Stimulated activated CD8-positive, alpha-beta memory T cell treated with anti-CD3 and anti-CD28 coated beads, Interleukin-7, amount 100 ng/mL, for 1 hour (primary cell): ENCODE results near the gene CRY1.

ENCODE experiments used
- DNase-seq, 2 donors: peaks; one replicate each; pipeline ENCODE4 v3.0.0-alpha.2; 2020; ENCODE audit warnings: low read depth in 2 of 2

CRY1 gene

GRCh38 chr12:106957583-106957982 is 135.8 kb downstream of the CRY1 start:
- no peak for DNase-seq

- DNase-seq: peak in 1 of 2 donors; percentile 16
Observed at GRCh38 chr12:106956048-106956578, 137.2 kb downstream of the CRY1 start.

GRCh38 chr12:106955377-106956047 is 137.8 kb downstream of the CRY1 start, which contains the start of gene TMEM263:
Gene TMEM263, plus strand, starts transcription at chr12:106955907. Its CDS starts 11,210 bp downstream, at chr12:106967117.
- peak; percentile 87 to 88 for DNase-seq

DNA sequence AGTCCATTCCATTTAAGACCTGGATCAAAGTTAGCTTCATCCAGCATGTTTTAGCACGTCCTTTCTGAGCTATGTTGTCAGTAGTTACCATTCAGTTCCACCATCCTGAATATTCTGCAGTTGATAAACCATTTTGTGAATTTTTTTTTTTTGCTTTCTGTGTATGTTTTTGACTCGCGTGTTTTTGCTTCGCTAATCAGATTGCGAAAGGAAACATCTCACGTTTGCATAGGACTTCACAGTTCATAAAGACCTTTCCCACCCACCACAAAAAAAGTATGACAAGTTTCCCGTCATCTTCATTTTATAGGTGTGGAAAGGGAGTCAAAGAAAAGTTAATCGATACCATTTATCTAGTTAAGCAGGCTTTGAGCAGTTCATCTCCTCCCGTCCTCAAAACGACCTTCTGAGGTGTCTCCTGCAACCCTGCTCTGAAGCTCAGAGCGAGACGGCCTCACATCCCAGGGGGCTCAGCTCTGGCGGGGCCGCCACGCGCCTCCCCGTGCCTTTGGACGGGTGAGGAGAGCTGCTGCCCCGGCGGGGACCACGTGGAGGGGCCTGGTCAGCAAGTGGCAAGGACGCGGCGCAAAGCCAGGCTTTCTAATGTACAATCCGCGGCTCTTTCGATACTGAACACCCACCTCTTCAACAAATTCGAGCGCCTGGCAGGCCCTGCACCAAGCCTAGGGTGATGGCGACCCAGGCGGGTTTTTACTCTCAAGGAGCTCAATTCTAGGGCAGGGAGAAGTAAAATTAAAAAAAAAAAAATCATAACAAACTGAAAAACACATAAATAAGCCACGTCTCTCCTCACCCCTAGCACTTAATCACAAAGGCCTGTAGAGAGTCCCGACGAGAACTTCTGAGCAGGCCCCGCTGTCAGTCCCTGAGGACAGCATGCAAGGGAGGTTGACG is 138.6 kb downstream of the CRY1 start:
- no peak for DNase-seq

DNA sequence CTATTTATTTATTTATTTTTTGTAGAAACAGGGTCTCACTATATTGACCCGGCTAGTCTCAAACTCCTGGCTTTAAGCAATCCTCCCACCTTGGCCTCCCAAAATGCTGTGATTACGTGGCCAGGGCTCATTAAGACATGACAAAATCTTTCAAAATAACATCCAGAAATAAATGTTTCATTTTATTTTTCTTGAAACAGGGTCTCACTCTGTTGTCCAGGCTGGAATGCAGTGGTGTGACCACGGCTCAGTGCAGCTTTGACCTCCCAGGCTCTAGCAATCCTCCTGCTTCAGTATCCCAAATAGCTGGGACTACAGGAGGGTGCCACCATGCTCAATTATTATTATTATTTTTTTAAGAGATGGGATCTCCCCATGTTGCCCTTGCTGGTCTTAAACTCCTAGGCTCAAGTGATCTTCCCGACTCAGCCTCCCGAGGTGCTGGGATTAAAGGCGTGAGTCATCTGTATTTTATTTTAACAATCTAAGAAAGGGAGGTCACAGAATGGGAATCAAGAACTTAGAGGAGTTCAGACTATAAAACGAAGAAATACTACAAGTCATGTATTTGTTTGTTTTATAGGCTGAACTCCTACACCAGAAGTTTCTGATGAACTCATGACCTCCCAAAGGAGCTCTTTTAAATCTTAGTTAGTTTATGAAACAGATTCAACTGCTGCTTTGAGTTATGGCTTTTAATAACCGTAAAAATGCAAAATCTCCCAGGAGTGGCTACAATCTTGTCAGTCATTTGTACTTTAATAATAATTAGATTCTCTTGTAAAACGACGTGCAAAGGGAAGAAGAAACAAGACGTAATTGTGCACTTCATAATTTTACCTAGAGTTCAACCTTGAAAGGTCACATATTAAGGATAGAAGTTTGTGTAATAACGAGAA is 139.7 kb downstream of the CRY1 start:
- no peak for DNase-seq

- no peak for DNase-seq
Observed at GRCh38 chr12:106950591-106950990, 142.8 kb downstream of the CRY1 start.

DNA sequence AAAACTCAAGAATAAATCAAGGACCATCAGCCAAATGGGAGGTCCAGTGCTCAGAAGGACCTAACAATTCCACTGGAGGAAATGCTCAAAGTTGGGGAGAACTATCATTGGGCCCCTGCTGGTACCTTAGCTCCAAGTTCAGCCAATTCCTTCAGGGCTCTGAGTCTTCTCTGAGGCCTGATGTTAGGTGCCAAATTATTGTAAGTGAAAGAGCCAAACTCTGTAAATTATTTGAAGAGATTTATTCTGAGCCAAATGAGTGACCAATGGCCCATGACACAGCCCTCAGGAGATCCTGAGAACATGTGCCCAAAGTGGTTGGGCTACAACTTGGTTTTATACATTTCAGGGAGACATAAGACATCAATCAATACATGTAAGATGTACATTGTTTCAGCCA is 145.9 kb downstream of the CRY1 start:
- DNase-seq: no peak

DNA sequence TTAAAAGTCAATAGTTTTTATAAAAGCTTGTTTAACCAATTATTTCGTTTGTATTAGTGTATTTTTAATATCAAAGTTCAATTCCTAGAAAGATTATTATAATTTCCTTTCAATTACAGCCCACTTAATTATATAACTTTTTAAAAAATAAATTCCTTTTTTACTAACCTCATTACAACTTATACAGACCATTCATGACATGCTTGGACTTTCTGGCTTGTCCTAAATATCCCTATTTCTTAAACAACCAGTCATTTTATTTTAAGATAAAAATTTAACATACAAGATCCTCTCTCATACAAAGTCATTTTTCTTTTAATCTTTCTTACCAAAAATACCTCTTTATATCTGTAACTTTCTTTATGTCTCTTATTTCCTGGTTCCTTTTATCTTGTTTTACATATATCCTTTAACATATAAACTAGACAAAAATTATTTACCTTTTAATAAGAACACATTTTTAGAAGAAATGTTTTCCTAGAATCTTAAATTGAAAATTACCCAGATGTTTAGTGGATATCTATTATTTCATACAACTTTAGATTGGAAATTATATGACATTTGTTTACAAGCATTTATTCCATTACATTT is 148.0 kb downstream of the CRY1 start:
- no peak for DNase-seq

GRCh38 chr12:106942775-106943174 is 150.6 kb downstream of the CRY1 start:
- DNase-seq: no peak

DNA sequence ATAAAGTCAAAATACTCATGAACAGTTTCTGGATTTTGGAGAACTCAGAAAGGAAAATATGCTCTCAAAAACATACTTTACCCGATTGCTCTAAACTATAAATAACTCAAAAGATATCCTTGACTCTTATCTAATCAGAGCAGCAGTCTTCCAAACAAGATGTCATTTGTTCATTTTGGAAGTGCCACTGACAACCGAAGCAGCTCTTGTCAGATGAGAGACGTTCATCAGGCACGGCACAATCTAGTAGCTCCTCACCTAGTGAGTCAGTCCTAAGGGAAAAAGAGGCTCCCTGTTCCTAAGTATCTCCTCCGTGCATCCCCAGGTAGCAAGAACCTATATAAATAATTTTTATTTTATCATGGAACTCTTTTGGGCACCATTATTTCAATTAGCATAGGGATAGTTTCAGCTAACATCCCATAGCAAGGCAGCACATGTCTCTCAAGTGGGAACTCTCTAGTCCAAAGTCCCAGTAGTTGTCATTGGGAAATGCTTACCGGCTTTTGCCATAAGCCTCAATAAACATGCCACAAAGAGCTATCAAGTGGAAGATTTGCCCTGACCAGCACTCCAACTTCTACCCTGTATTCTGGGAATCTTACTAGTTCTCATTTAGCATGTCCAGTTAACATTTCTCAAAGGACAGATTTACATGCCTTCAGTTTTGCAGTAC is 151.7 kb downstream of the CRY1 start:
- DNase-seq: no peak
